Measurements from ENCODE around the gene S100A8. TPM values are rescaled to one million over a fixed set of nuclear protein-coding genes. Genes with fewer than 3 reads are reported as not detected.

Gene S100A8
- total RNA-seq, 1 experiment from 2014 or later = 1.4 TPM

- H3K4me2 ChIP-seq (ENCODE audit: low read length) = no peak overlapping the region
- no peak overlapping the region for H3K4me3 ChIP-seq (replicated peaks in 1 of 2; ENCODE audit: low read depth in 1 of 2, low read length in 2 of 2)
- no peak overlapping the region for H3K27ac ChIP-seq (ENCODE audit: low read depth, low read length)
- ChIA-PET POLR2A (no interaction called here), CTCF (interaction anchor here (0.8 to 6.7 kb wide), 17 partner anchors 10 to 981 kb away, joined by 3 to 133 read pairs (median 4); partner anchors contain the start of genes CHTOP and PGLYRP3), RAD21 (ENCODE audit: low non-redundant PET in 1 of 2, low total read pairs in 2 of 2, uncharacterized antibody in 2 of 2, unreplicated experiment in 2 of 2) (interaction anchor here (2.0 to 3.9 kb wide), 2 partner anchors 141 to 142 kb away, joined by 7 to 21 read pairs; no protein-coding TSS in a partner anchor)
- H4K20me1 ChIP-seq (ENCODE audit: insufficient read depth) = no peaks in the 10 kb centered on the region
- peak; percentile 69 for ATAC-seq
- no peaks in the 10 kb centered on the region for H3K9me3 ChIP-seq (ENCODE audit: control insufficient read depth in 1 of 2, insufficient read depth in 1 of 2, low read depth in 1 of 2, low read length in 2 of 2)
- H3K4me1 ChIP-seq (ENCODE audit: control insufficient read depth in 1 of 2, insufficient read depth in 2 of 2, low read length in 2 of 2) = no peaks in the 10 kb centered on the region; a peak in 1 of 4 replicates
- peak; percentile 8 for DNase-seq (ENCODE audit: low read depth, low spot score)
- TF ChIP-seq CTCF (IDR thresholded peaks at IDR 0.05 in 2 of 3, conservative IDR thresholded peaks at IDR 0.05 in 1 of 3; ENCODE audit: borderline replicate concordance in 1 of 3, insufficient read depth in 1 of 3, low read depth in 2 of 3, low read length in 2 of 3) = peak; percentile 58 to 70 (median 60)
- TF ChIP-seq RAD21 (IDR thresholded peaks at IDR 0.05; ENCODE audit: low read depth) = peak; percentile 58
- no peak for TF ChIP-seq SRF (IDR thresholded peaks at IDR 0.05; ENCODE audit: low read depth)
- H2AFZ ChIP-seq (ENCODE audit: low read depth, low read length, poor library complexity, severe bottlenecking) = peak overlapping the region; percentile 33
- H3K79me2 ChIP-seq (ENCODE audit: insufficient read depth, low read length) = no peaks in the 10 kb centered on the region
- BruUV-seq (replicated peaks) = no TSS peak
- H3K27me3 ChIP-seq (ENCODE audit: insufficient read depth, low read length) = peaks cover 22% of the 10 kb centered on the region
- H3K36me3 ChIP-seq (ENCODE audit: control insufficient read depth in 1 of 2, insufficient read depth in 2 of 2, low read length in 2 of 2) = no peaks in the 10 kb centered on the region
- intact Hi-C loops (cut with micrococcal nuclease) = loop anchor here (2.0 to 5.0 kb wide), 5 partner anchors 51 to 919 kb away; partner anchors contain the start of genes HAX1, S100A1 and S100A13
- H3K9me2 ChIP-seq (ENCODE audit: insufficient read depth) = no peaks in the 10 kb centered on the region
- no peak overlapping the region for H3K9ac ChIP-seq (ENCODE audit: low read length)
These were observed 37.5 kb downstream of the S100A8 start for GRCh38 chr1:153353226-153353947.

- ATAC-seq (peak; percentile 68), DNase-seq (ENCODE audit: low read depth, low spot score) (peak; percentile 55)
- Histone ChIP-seq H3K9me2 (ENCODE audit: insufficient read depth) (no peaks in the 10 kb centered on the region), H3K27me3 (ENCODE audit: insufficient read depth, low read length) (peaks cover 22% of the 10 kb centered on the region), H3K4me2 (ENCODE audit: low read length) (no peak overlapping the region), H3K4me1 (ENCODE audit: control insufficient read depth in 1 of 2, insufficient read depth in 2 of 2, low read length in 2 of 2) (no peaks in the 10 kb centered on the region; a peak in 1 of 4 replicates), H3K9ac (ENCODE audit: low read length) (no peak overlapping the region), H2AFZ (ENCODE audit: low read depth, low read length, poor library complexity, severe bottlenecking) (no peak overlapping the region), H3K36me3 (ENCODE audit: control insufficient read depth in 1 of 2, insufficient read depth in 2 of 2, low read length in 2 of 2) (no peaks in the 10 kb centered on the region), H3K9me3 (ENCODE audit: control insufficient read depth in 1 of 2, insufficient read depth in 1 of 2, low read depth in 1 of 2, low read length in 2 of 2) (no peaks in the 10 kb centered on the region), H3K27ac (ENCODE audit: low read depth, low read length) (no peak overlapping the region), H3K4me3 (replicated peaks in 1 of 2; ENCODE audit: low read depth in 1 of 2, low read length in 2 of 2) (no peak overlapping the region), H4K20me1 (ENCODE audit: insufficient read depth) (no peaks in the 10 kb centered on the region), H3K79me2 (ENCODE audit: insufficient read depth, low read length) (no peaks in the 10 kb centered on the region)
- ChIA-PET CTCF (interaction anchor here (0.6 to 6.7 kb wide), 20 partner anchors 9 to 982 kb away, joined by 3 to 133 read pairs (median 4); partner anchors contain the start of genes CHTOP and PGLYRP3), POLR2A (interaction anchor here (1.0 kb wide), 1 partner anchor 216 kb away, joined by 3 read pairs; no protein-coding TSS in a partner anchor), RAD21 (ENCODE audit: low non-redundant PET in 1 of 2, low total read pairs in 2 of 2, uncharacterized antibody in 2 of 2, unreplicated experiment in 2 of 2) (interaction anchor here (0.6 to 3.9 kb wide), 3 partner anchors 142 to 985 kb away, joined by 3 to 21 read pairs (median 7); no protein-coding TSS in a partner anchor)
- BruUV-seq (replicated peaks) = no TSS peak
- intact Hi-C loops (cut with micrococcal nuclease) = loop anchor here (1.0 to 5.0 kb wide), 6 partner anchors 52 to 920 kb away; partner anchors contain the start of genes HAX1, S100A1 and S100A13
- TF ChIP-seq FOSL1 (IDR thresholded peaks at IDR 0.05; ENCODE audit: low read depth) (no peak), POLR2A (IDR thresholded peaks at IDR 0.05; ENCODE audit: borderline replicate concordance, extremely low read depth, insufficient read depth, insufficient read length) (no peak), POLR2AphosphoS5 (IDR thresholded peaks at IDR 0.05; ENCODE audit: low read depth, low read length) (no peak), SRF (IDR thresholded peaks at IDR 0.05; ENCODE audit: low read depth) (no peak), SP1 (IDR thresholded peaks at IDR 0.05; ENCODE audit: low read depth) (no peak), ZNF274 (IDR thresholded peaks at IDR 0.05; ENCODE audit: low read depth, low read length) (no peak), JUND (IDR thresholded peaks at IDR 0.05) (no peak), YY1 (IDR thresholded peaks at IDR 0.05; ENCODE audit: extremely low read depth, insufficient replicate concordance, low read depth, low read length) (no peak), ZFX (IDR thresholded peaks at IDR 0.05) (no peak), RAD21 (IDR thresholded peaks at IDR 0.05; ENCODE audit: low read depth) (peak; percentile 88), ELF1 (IDR thresholded peaks at IDR 0.05; ENCODE audit: borderline replicate concordance, low read depth) (no peak), MAX (IDR thresholded peaks at IDR 0.05) (no peak), CTCF (IDR thresholded peaks at IDR 0.05 in 2 of 3, conservative IDR thresholded peaks at IDR 0.05 in 1 of 3; ENCODE audit: borderline replicate concordance in 1 of 3, insufficient read depth in 1 of 3, low read depth in 2 of 3, low read length in 2 of 3) (peak; percentile 82 to 85 (median 84)), EGR1 (IDR thresholded peaks at IDR 0.05; ENCODE audit: low read depth) (no peak)
These were observed 38.4 kb downstream of the S100A8 start for GRCh38 chr1:153352523-153352922.

All from HCT116 (cell line).